Body of pancreas (tissue), 4 donors: ENCODE data around the gene MATN4.

Experiments used
- CTCF ChIP-seq, 7 experiments: fragments of 450-650 bp in 4 of 7; fragments of 200-600 bp in 3 of 7; sonication (generic) in 3 of 7; IDR thresholded peaks; one replicate each; pipeline ENCODE4 v1.5.1; 2016 to 2019; ENCODE audit warnings: antibody characterized with exemption in 7 of 7
- POLR2A ChIP-seq, 3 donors: fragments of 450-650 bp; IDR thresholded peaks; one replicate each; pipeline ENCODE4 v1.6.1; 2016; ENCODE audit warnings: antibody characterized with exemption in 3 of 3, mild to moderate bottlenecking in 2 of 3

- TF ChIP-seq CTCF (IDR thresholded peaks at IDR 0.05) (no peak), POLR2A (IDR thresholded peaks at IDR 0.05) (no peak)
Measured at GRCh38 chr20:45269754-45270270, 38.3 kb downstream of the MATN4 start.
